ENCODE measurements around the gene MAPK1IP1L. TPM values are rescaled to one million over a fixed set of nuclear protein-coding genes. Genes with fewer than 3 reads are reported as not detected.

Gene MAPK1IP1L
- total RNA-seq, 5 donors from 2014 or later (not counting 1 experiment from before 2014, with no cell fraction given): 68.7 to 153 (median 73.4) TPM

DNA sequence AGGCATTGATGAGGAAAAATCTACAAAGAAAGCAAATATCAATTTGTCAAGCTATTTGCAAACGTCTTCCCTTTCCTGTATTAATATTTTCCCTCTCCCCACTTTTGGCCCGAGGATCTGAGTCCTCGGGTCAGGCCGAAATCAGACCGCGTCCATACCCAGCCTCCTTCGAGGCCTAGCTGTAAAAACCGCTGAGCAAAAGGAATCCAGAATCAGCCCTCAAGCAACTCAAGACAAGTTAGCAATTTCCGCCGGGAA lies 353 bp upstream of the MAPK1IP1L start:
- Histone ChIP-seq H3K36me3 (ENCODE audit: control insufficient read depth in 2 of 2, extremely low read depth in 1 of 2, insufficient read depth in 1 of 2, low read length in 1 of 2) (peaks cover 0 to 12% of the 10 kb centered on the region in 2 donors), H3K27me3 (replicated peaks in 1 of 2; ENCODE audit: control insufficient read depth in 2 of 2, extremely low read depth in 1 of 2, insufficient read depth in 2 of 2, low read length in 1 of 2) (no peaks in the 10 kb centered on the region), H3K27ac (ENCODE audit: low read length) (peak overlapping the region; percentile 79), H3K9me3 (no peaks in the 10 kb centered on the region), H3K4me1 (ENCODE audit: control insufficient read depth in 1 of 2, extremely low read depth in 1 of 2, insufficient read depth in 2 of 2, low read length in 2 of 2) (peaks cover 15 to 34% of the 10 kb centered on the region in 2 experiments), H3K4me3 (ENCODE audit: control insufficient read depth in 1 of 2, extremely low read depth in 1 of 2, low read length in 1 of 2) (peak overlapping the region; percentile 53 to 100)
- peak in 2 of 4 experiments; percentile 3 to 17 for ATAC-seq (replicated peaks in 1 of 4)
- WGBS (ENCODE audit: insufficient coverage): 4% methylated on average over 10 of the region's 10 CpGs
- peaks cover 40 to 46% (median 41%) of the 10 kb centered on the region in 3 donors for H3K4me1 Mint-ChIP-seq
- no peaks in the 10 kb centered on the region for H3K9me3 Mint-ChIP-seq
- peak overlapping the region; percentile 87 to 90 (median 90) for H3K4me3 Mint-ChIP-seq
- H3K27ac Mint-ChIP-seq: peak overlapping the region; percentile 87 to 91
- CTCF ChIA-PET: interaction anchor here (0.5 to 2.5 kb wide), 19 partner anchors 9 to 1529 kb away, joined by 3 to 15 read pairs (median 5); partner anchors contain the start of genes WDHD1 (in 2 of the 2), SOCS4 (in 1 of the 2) and TMEM260 (in 1 of the 2)
- no peak for DNase-seq
- H3K36me3 Mint-ChIP-seq: peaks cover 14% of the 10 kb centered on the region
- no peaks in the 10 kb centered on the region for H3K27me3 Mint-ChIP-seq
- POLR2A ChIA-PET: interaction anchor here (0.6 to 1.9 kb wide), 12 partner anchors 14 to 526 kb away, joined by 3 to 17 read pairs (median 4); partner anchors contain the start of genes SOCS4 (in 2 of the 2) and WDHD1 (in 2 of the 2)

DNA sequence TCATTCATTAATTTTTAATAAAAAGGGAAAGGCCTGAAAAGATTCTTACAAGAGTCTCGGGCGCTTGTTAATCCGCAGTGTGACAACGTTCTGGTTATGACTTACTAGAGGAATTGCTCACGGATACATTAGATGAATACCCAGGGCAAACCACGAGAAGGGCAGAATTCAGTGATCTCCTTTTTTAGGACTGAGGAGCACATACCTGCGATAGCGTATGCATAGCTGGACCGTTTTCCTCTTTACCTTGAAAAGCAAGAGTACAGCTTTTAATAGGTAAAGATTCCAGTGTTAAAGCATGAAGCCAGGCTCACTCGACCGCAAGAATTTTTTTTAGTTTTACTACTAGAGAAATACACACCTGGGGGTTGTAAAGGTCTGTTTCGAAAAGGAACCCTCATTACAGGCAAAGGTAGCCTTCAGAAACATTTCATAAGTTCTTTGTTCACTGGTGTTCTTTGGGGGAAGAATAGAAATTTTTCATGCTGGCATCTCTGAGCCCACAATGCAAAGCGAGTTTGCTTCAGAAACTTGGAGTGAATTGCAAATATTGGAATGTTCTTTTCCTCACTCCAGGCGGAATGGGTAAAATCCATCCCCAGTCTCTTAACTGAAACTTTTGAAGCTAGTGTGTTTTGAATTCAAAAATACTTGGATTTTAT lies 953 bp downstream of the MAPK1IP1L start:
- Mint-ChIP-seq H3K27ac (peak overlapping the region; percentile 78 to 91), H3K9me3 (no peaks in the 10 kb centered on the region), H3K36me3 (peaks cover 14% of the 10 kb centered on the region), H3K4me1 (peaks cover 48 to 53% (median 49%) of the 10 kb centered on the region in 3 donors), H3K27me3 (no peaks in the 10 kb centered on the region), H3K4me3 (peak overlapping the region; percentile 87 to 90 (median 90))
- peaks cover 15 to 34% of the 10 kb centered on the region in 2 experiments for H3K4me1 ChIP-seq (ENCODE audit: control insufficient read depth in 1 of 2, extremely low read depth in 1 of 2, insufficient read depth in 2 of 2, low read length in 2 of 2)
- peak overlapping the region; percentile 97 to 100 for H3K4me3 ChIP-seq (ENCODE audit: control insufficient read depth in 1 of 2, extremely low read depth in 1 of 2, low read length in 1 of 2)
- ChIA-PET CTCF (interaction anchor here in 1 of 2 donors (0.6 to 2.5 kb wide), 7 partner anchors 10 to 27 kb away, joined by 3 to 14 read pairs (median 5); partner anchors contain the start of genes SOCS4 and WDHD1), POLR2A (interaction anchor here (0.6 to 2.0 kb wide), 14 partner anchors 8 to 218 kb away, joined by 3 to 17 read pairs (median 4); partner anchors contain the start of genes SOCS4 (in 2 of the 2), WDHD1 (in 2 of the 2) and GCH1 (in 1 of the 2))
- WGBS (ENCODE audit: insufficient coverage): 0% methylated on average over 5 of the region's 14 CpGs
- H3K9me3 ChIP-seq: no peaks in the 10 kb centered on the region
- H3K27me3 ChIP-seq (replicated peaks in 1 of 2; ENCODE audit: control insufficient read depth in 2 of 2, extremely low read depth in 1 of 2, insufficient read depth in 2 of 2, low read length in 1 of 2): no peaks in the 10 kb centered on the region
- peak overlapping the region; percentile 100 for H3K27ac ChIP-seq (ENCODE audit: low read length)
- ATAC-seq (replicated peaks in 1 of 4) (no peak), DNase-seq (no peak)
- peaks cover 0 to 12% of the 10 kb centered on the region in 2 donors for H3K36me3 ChIP-seq (ENCODE audit: control insufficient read depth in 2 of 2, extremely low read depth in 1 of 2, insufficient read depth in 1 of 2, low read length in 1 of 2)

DNA sequence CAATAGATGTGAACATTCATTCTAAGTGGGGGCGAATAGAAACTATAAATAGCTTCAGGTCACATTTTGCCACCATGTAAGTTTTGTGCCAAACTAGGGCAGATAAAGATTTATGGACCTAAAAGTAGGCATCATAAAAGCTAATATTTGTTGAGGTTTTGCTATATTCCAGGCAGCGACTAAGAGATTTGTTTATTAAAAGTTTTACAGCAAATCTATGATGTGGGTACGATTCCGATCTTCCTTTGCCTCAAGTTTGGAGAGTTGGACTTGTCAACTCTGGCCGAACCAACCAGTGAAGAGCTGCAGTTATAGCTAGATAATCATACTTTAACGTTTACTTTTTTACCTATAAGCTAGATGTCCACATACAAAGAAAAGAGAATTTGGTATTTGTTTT lies 1.6 kb downstream of the MAPK1IP1L start:
- Mint-ChIP-seq H3K27ac (peak overlapping the region in 1 of 2 donors; percentile 91), H3K9me3 (no peaks in the 10 kb centered on the region), H3K36me3 (peaks cover 15% of the 10 kb centered on the region), H3K4me3 (peak overlapping the region; percentile 87 to 90 (median 90)), H3K27me3 (no peaks in the 10 kb centered on the region), H3K4me1 (peaks cover 49 to 54% (median 50%) of the 10 kb centered on the region in 3 donors)
- 100% methylated on average over 1 of the region's 6 CpGs for WGBS (ENCODE audit: insufficient coverage)
- Histone ChIP-seq H3K9me3 (no peaks in the 10 kb centered on the region), H3K27ac (ENCODE audit: low read length) (peak overlapping the region; percentile 100), H3K36me3 (ENCODE audit: control insufficient read depth in 2 of 2, extremely low read depth in 1 of 2, insufficient read depth in 1 of 2, low read length in 1 of 2) (peaks cover 2 to 16% of the 10 kb centered on the region in 2 donors), H3K4me3 (ENCODE audit: control insufficient read depth in 1 of 2, extremely low read depth in 1 of 2, low read length in 1 of 2) (no peak overlapping the region), H3K27me3 (replicated peaks in 1 of 2; ENCODE audit: control insufficient read depth in 2 of 2, extremely low read depth in 1 of 2, insufficient read depth in 2 of 2, low read length in 1 of 2) (no peaks in the 10 kb centered on the region), H3K4me1 (ENCODE audit: control insufficient read depth in 1 of 2, extremely low read depth in 1 of 2, insufficient read depth in 2 of 2, low read length in 2 of 2) (peaks cover 15 to 36% of the 10 kb centered on the region in 2 experiments)
- no peak for DNase-seq
- ChIA-PET CTCF (interaction anchor here in 1 of 2 donors (0.5 to 2.5 kb wide), 3 partner anchors 13 to 108 kb away, joined by 3 to 14 read pairs (median 4); no protein-coding TSS in a partner anchor), POLR2A (interaction anchor here (0.6 to 2.0 kb wide), 11 partner anchors 8 to 218 kb away, joined by 3 to 14 read pairs (median 4); partner anchors contain the start of gene GCH1 (in 1 of the 2))
- no peak for ATAC-seq (replicated peaks in 1 of 4)

DNA sequence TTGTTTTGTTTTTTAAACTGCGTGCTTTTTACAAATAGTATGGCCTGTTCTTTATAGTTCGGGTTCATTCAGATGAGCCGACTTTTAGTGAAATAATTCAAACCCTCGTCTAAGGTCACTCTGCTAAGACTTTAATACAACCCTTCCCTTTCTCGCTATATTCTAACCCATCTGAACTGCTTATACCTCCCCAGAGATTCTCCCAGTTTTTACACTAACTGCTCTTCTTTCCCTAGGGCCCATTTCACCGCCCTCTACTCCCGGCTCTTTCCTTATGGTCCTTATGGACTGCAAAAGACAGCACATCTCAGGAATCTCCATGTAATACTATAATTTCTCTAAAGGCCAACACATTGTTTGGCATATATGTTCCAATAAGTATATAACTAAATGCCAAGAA lies 2.1 kb downstream of the MAPK1IP1L start:
- peak overlapping the region in 1 of 2 donors; percentile 1 for H3K27ac Mint-ChIP-seq
- Histone ChIP-seq H3K4me3 (ENCODE audit: control insufficient read depth in 1 of 2, extremely low read depth in 1 of 2, low read length in 1 of 2) (no peak overlapping the region), H3K4me1 (ENCODE audit: control insufficient read depth in 1 of 2, extremely low read depth in 1 of 2, insufficient read depth in 2 of 2, low read length in 2 of 2) (peaks cover 15 to 36% of the 10 kb centered on the region in 2 experiments), H3K36me3 (ENCODE audit: control insufficient read depth in 2 of 2, extremely low read depth in 1 of 2, insufficient read depth in 1 of 2, low read length in 1 of 2) (peaks cover 4 to 18% of the 10 kb centered on the region in 2 donors), H3K27ac (ENCODE audit: low read length) (peak overlapping the region; percentile 100), H3K9me3 (no peaks in the 10 kb centered on the region), H3K27me3 (replicated peaks in 1 of 2; ENCODE audit: control insufficient read depth in 2 of 2, extremely low read depth in 1 of 2, insufficient read depth in 2 of 2, low read length in 1 of 2) (no peaks in the 10 kb centered on the region)
- POLR2A ChIA-PET: interaction anchor here (0.6 to 2.0 kb wide), 12 partner anchors 8 to 150 kb away, joined by 3 to 14 read pairs (median 4); partner anchors contain the start of gene GCH1 (in 1 of the 2)
- H3K36me3 Mint-ChIP-seq: peaks cover 19% of the 10 kb centered on the region
- H3K4me1 Mint-ChIP-seq: peaks cover 51 to 59% (median 54%) of the 10 kb centered on the region in 3 donors
- WGBS (ENCODE audit: insufficient coverage): 100% methylated on average over 1 of the region's 7 CpGs
- DNase-seq (no peak), ATAC-seq (replicated peaks in 1 of 4) (no peak)
- no peaks in the 10 kb centered on the region for H3K27me3 Mint-ChIP-seq
- H3K4me3 Mint-ChIP-seq: peak overlapping the region; percentile 87 to 90 (median 90)
- no peaks in the 10 kb centered on the region for H3K9me3 Mint-ChIP-seq
- CTCF ChIA-PET: interaction anchor here in 1 of 2 donors (0.5 to 1.2 kb wide), 2 partner anchors 12 to 107 kb away, joined by 3 to 4 read pairs; no protein-coding TSS in a partner anchor

DNA sequence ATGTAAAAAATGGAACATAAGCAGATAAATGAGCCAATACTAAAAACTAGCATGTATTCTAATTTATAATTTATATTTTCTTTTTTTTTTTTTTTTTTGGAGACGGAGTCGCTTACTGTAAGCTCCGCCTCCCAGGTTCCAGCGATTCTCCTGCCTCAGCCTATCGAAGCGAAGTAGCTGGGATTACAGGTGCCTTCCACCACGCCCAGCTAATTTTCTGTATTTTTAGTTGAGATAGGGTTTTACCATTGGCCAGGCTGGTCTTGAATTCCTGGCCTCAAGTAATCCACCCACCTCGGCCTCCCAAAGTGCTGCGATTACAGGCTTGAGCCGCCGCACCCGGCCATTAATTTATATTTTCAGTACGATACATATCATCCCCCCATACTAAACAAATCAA lies 2.7 kb downstream of the MAPK1IP1L start:
- Mint-ChIP-seq H3K36me3 (peaks cover 19% of the 10 kb centered on the region), H3K4me1 (peaks cover 51 to 59% (median 54%) of the 10 kb centered on the region in 3 donors), H3K9me3 (no peaks in the 10 kb centered on the region), H3K27me3 (no peaks in the 10 kb centered on the region), H3K4me3 (peak overlapping the region in 2 of 3 donors; percentile 14 to 55), H3K27ac (no peak overlapping the region)
- H3K4me3 ChIP-seq (ENCODE audit: control insufficient read depth in 1 of 2, extremely low read depth in 1 of 2, low read length in 1 of 2): no peak overlapping the region
- WGBS (ENCODE audit: insufficient coverage): no CpG with 5 or more reads among the region's 13 CpGs
- H3K4me1 ChIP-seq (ENCODE audit: control insufficient read depth in 1 of 2, extremely low read depth in 1 of 2, insufficient read depth in 2 of 2, low read length in 2 of 2): peaks cover 15 to 37% of the 10 kb centered on the region in 2 experiments
- ChIA-PET POLR2A (interaction anchor here (0.6 to 2.0 kb wide), 8 partner anchors 9 to 109 kb away, joined by 4 to 14 read pairs (median 8); no protein-coding TSS in a partner anchor), CTCF (no interaction called here)
- no peaks in the 10 kb centered on the region for H3K27me3 ChIP-seq (replicated peaks in 1 of 2; ENCODE audit: control insufficient read depth in 2 of 2, extremely low read depth in 1 of 2, insufficient read depth in 2 of 2, low read length in 1 of 2)
- no peak for DNase-seq
- no peak for ATAC-seq (replicated peaks in 1 of 4)
- H3K9me3 ChIP-seq: no peaks in the 10 kb centered on the region
- H3K27ac ChIP-seq (ENCODE audit: low read length): no peak overlapping the region
- H3K36me3 ChIP-seq (ENCODE audit: control insufficient read depth in 2 of 2, extremely low read depth in 1 of 2, insufficient read depth in 1 of 2, low read length in 1 of 2): peaks cover 4 to 18% of the 10 kb centered on the region in 2 donors

DNA sequence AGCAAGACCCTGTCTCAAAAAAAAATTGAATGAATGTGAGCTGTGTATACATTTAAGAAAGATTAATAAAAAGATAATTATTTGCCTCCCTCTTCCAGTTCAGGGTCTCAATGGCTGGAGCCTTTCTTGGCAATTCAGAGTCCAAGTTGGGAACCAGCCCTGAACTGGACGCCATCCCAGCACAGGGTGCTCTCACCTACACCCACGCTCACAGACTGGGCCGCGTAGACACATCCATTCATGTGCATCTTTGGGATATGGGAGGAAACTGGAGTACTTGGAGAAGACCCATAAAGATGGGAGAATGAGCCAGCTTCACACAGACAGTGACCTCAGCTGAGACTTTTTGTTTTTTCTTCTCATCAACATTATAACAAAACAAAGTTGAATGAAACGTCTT lies 6.5 kb downstream of the MAPK1IP1L start:
- ChIA-PET POLR2A (interaction anchor here (0.6 to 0.9 kb wide), 6 partner anchors 9 to 1759 kb away, joined by 3 to 7 read pairs (median 3); no protein-coding TSS in a partner anchor), CTCF (interaction anchor here in 1 of 2 donors (0.7 kb wide), 1 partner anchor 9 kb away, joined by 3 read pairs; no protein-coding TSS in a partner anchor)
- Histone ChIP-seq H3K27ac (ENCODE audit: low read length) (no peak overlapping the region), H3K4me3 (ENCODE audit: control insufficient read depth in 1 of 2, extremely low read depth in 1 of 2, low read length in 1 of 2) (no peak overlapping the region), H3K4me1 (ENCODE audit: control insufficient read depth in 1 of 2, extremely low read depth in 1 of 2, insufficient read depth in 2 of 2, low read length in 2 of 2) (peaks cover 7 to 28% of the 10 kb centered on the region in 2 experiments), H3K9me3 (no peaks in the 10 kb centered on the region), H3K36me3 (ENCODE audit: control insufficient read depth in 2 of 2, extremely low read depth in 1 of 2, insufficient read depth in 1 of 2, low read length in 1 of 2) (peaks cover 8 to 36% of the 10 kb centered on the region in 2 donors), H3K27me3 (replicated peaks in 1 of 2; ENCODE audit: control insufficient read depth in 2 of 2, extremely low read depth in 1 of 2, insufficient read depth in 2 of 2, low read length in 1 of 2) (no peaks in the 10 kb centered on the region)
- ATAC-seq (replicated peaks in 1 of 4) (no peak), DNase-seq (no peak)
- Mint-ChIP-seq H3K27me3 (no peaks in the 10 kb centered on the region), H3K9me3 (no peaks in the 10 kb centered on the region), H3K27ac (no peak overlapping the region), H3K4me3 (no peak overlapping the region), H3K4me1 (peaks cover 58 to 73% (median 66%) of the 10 kb centered on the region in 3 donors), H3K36me3 (peaks cover 36% of the 10 kb centered on the region)
- WGBS (ENCODE audit: insufficient coverage): 67% methylated on average over 1 of the region's 5 CpGs

All from T-cell (primary cell).